Measurements from ENCODE around the gene STN1.

- TF ChIP-seq CTCF (conservative IDR thresholded peaks at IDR 0.05; ENCODE audit: low read depth, low read length) (no peak), EZH2 (IDR thresholded peaks at IDR 0.05; ENCODE audit: borderline replicate concordance, low read depth, low read length, poor library complexity, severe bottlenecking) (no peak)
These were observed 38.2 kb downstream of the STN1 start for GRCh38 chr10:103879831-103880230.

Data from A673 (cell line).